ENCODE data around the gene ZFP42.

- TF ChIP-seq CTCF (IDR thresholded peaks at IDR 0.05 in 2 of 3, conservative IDR thresholded peaks at IDR 0.05 in 1 of 3; ENCODE audit: borderline replicate concordance in 1 of 3, insufficient read depth in 1 of 3, low read depth in 2 of 3, low read length in 2 of 3), result no peak
- no peak for TF ChIP-seq POLR2AphosphoS5 (IDR thresholded peaks at IDR 0.05; ENCODE audit: low read depth, low read length)
- TF ChIP-seq POLR2A (IDR thresholded peaks at IDR 0.05; ENCODE audit: borderline replicate concordance, extremely low read depth, insufficient read depth, insufficient read length), result no peak
These were observed at the start of gene ZFP42 for GRCh38 chr4:187995322-187996207.
